ENCODE results near the gene ADAT1. TPM values are rescaled to one million over a fixed set of nuclear protein-coding genes. Genes with fewer than 3 reads are reported as not detected.

Gene ADAT1
- total RNA-seq, 1 donor from 2014 or later, result 82.6 TPM

- Mint-ChIP-seq H3K9me3 (no peaks in the 10 kb centered on the region), H3K36me3 (ENCODE audit: low read depth) (peaks cover 21% of the 10 kb centered on the region), H3K4me1 (peaks cover 8% of the 10 kb centered on the region), H3K4me3 (peak overlapping the region; percentile 58), H3K27me3 (ENCODE audit: low read depth) (no peaks in the 10 kb centered on the region), H3K27ac (ENCODE audit: unreplicated experiment) (no peak overlapping the region)
- no peak for DNase-seq (ENCODE audit: low read depth, low spot score)
- TF ChIP-seq CTCF (conservative IDR thresholded peaks at IDR 0.05), result no peak
Measured at GRCh38 chr16:75640598-75640997, 17.5 kb upstream of the ADAT1 start.

GRCh38 chr16:75635036-75635435 lies 12.0 kb upstream of the ADAT1 start:
- H3K4me3 Mint-ChIP-seq, result no peak overlapping the region
- H3K4me1 Mint-ChIP-seq, result no peaks in the 10 kb centered on the region
- no peaks in the 10 kb centered on the region for H3K9me3 Mint-ChIP-seq
- no peaks in the 10 kb centered on the region for H3K27me3 Mint-ChIP-seq (ENCODE audit: low read depth)
- DNase-seq (ENCODE audit: low read depth, low spot score), result no peak
- no peak for TF ChIP-seq CTCF (conservative IDR thresholded peaks at IDR 0.05)
- H3K27ac Mint-ChIP-seq (ENCODE audit: unreplicated experiment), result no peak overlapping the region
- H3K36me3 Mint-ChIP-seq (ENCODE audit: low read depth), result peaks cover 25% of the 10 kb centered on the region

- Mint-ChIP-seq H3K9me3 (no peaks in the 10 kb centered on the region), H3K27ac (ENCODE audit: unreplicated experiment) (no peak overlapping the region), H3K27me3 (ENCODE audit: low read depth) (no peaks in the 10 kb centered on the region), H3K4me1 (no peaks in the 10 kb centered on the region), H3K36me3 (ENCODE audit: low read depth) (peaks cover 25% of the 10 kb centered on the region), H3K4me3 (no peak overlapping the region)
- TF ChIP-seq CTCF (conservative IDR thresholded peaks at IDR 0.05), result no peak
- no peak for DNase-seq (ENCODE audit: low read depth, low spot score)
Measured at GRCh38 chr16:75632857-75633256, 9.8 kb upstream of the ADAT1 start.

- Mint-ChIP-seq H3K27ac (ENCODE audit: unreplicated experiment) (no peak overlapping the region), H3K4me1 (no peaks in the 10 kb centered on the region), H3K9me3 (no peaks in the 10 kb centered on the region), H3K36me3 (ENCODE audit: low read depth) (peaks cover 28% of the 10 kb centered on the region), H3K4me3 (no peak overlapping the region), H3K27me3 (ENCODE audit: low read depth) (no peaks in the 10 kb centered on the region)
- no peak for TF ChIP-seq CTCF (conservative IDR thresholded peaks at IDR 0.05)
- no peak for DNase-seq (ENCODE audit: low read depth, low spot score)
Measured at GRCh38 chr16:75630052-75630451, 7.0 kb upstream of the ADAT1 start.

- Mint-ChIP-seq H3K4me1 (no peaks in the 10 kb centered on the region), H3K36me3 (ENCODE audit: low read depth) (peaks cover 26% of the 10 kb centered on the region), H3K27me3 (ENCODE audit: low read depth) (no peaks in the 10 kb centered on the region), H3K4me3 (no peak overlapping the region), H3K9me3 (no peaks in the 10 kb centered on the region), H3K27ac (ENCODE audit: unreplicated experiment) (no peak overlapping the region)
- TF ChIP-seq CTCF (conservative IDR thresholded peaks at IDR 0.05), result no peak
- no peak for DNase-seq (ENCODE audit: low read depth, low spot score)
Measured at GRCh38 chr16:75629132-75629531, 6.1 kb upstream of the ADAT1 start.

GRCh38 chr16:75628351-75628750 lies 5.3 kb upstream of the ADAT1 start:
- Mint-ChIP-seq H3K9me3 (no peaks in the 10 kb centered on the region), H3K36me3 (ENCODE audit: low read depth) (peaks cover 24% of the 10 kb centered on the region), H3K4me1 (peaks cover 1% of the 10 kb centered on the region), H3K27ac (ENCODE audit: unreplicated experiment) (no peak overlapping the region), H3K4me3 (no peak overlapping the region), H3K27me3 (ENCODE audit: low read depth) (no peaks in the 10 kb centered on the region)
- TF ChIP-seq CTCF (conservative IDR thresholded peaks at IDR 0.05), result no peak
- no peak for DNase-seq (ENCODE audit: low read depth, low spot score)

All from neural crest cell (in vitro differentiated cells).